Measurements from ENCODE around the gene CFAP53.
A peak's percentile ranks its signal among the peaks of the same experiment; 100 is the strongest.
"Not testable (repeated sequence)": the region's sequence is repeated elsewhere in the genome, so short reads cannot be mapped to it uniquely, and the experiment has no call there.

CFAP53 gene

GRCh38 chr18:50273203-50274043, 7.1 kb upstream of the CFAP53 start:
- no peak overlapping the region for H3K27ac ChIP-seq (ENCODE audit: low read depth, low read length)
- no peaks in the 10 kb centered on the region for H3K9me3 ChIP-seq (ENCODE audit: control insufficient read depth in 1 of 2, low read length in 2 of 2)
- H3K36me3 ChIP-seq (ENCODE audit: control insufficient read depth in 1 of 2, insufficient read depth in 2 of 2, low read length in 2 of 2), result peaks cover 57 to 85% of the 10 kb centered on the region in 2 donors
- H3K4me3 ChIP-seq (ENCODE audit: low read depth in 1 of 2, low read length in 2 of 2), result no peak overlapping the region
- H3K9ac ChIP-seq (ENCODE audit: low read depth in 1 of 2, low read length in 2 of 2), result no peak overlapping the region
- H3K27me3 ChIP-seq (ENCODE audit: control insufficient read depth in 1 of 2, insufficient read depth in 2 of 2, low read length in 2 of 2), result no peaks in the 10 kb centered on the region
- no peaks in the 10 kb centered on the region for H3K4me1 ChIP-seq (ENCODE audit: control insufficient read depth in 1 of 2, insufficient read depth in 2 of 2, low read length in 2 of 2)

- H3K27me3 ChIP-seq (ENCODE audit: control insufficient read depth in 1 of 2, insufficient read depth in 2 of 2, low read length in 2 of 2), result no peaks in the 10 kb centered on the region
- H3K9me3 ChIP-seq (ENCODE audit: control insufficient read depth in 1 of 2, low read length in 2 of 2), result no peaks in the 10 kb centered on the region
- no peak overlapping the region for H3K4me3 ChIP-seq (ENCODE audit: low read depth in 1 of 2, low read length in 2 of 2)
- H3K27ac ChIP-seq (ENCODE audit: low read depth, low read length), result no peak overlapping the region
- H3K4me1 ChIP-seq (ENCODE audit: control insufficient read depth in 1 of 2, insufficient read depth in 2 of 2, low read length in 2 of 2), result peaks cover 1 to 5% of the 10 kb centered on the region in 2 donors
- H3K9ac ChIP-seq (ENCODE audit: low read depth in 1 of 2, low read length in 2 of 2), result no peak overlapping the region
- H3K36me3 ChIP-seq (ENCODE audit: control insufficient read depth in 1 of 2, insufficient read depth in 2 of 2, low read length in 2 of 2), result peaks cover 57 to 81% of the 10 kb centered on the region in 2 donors
Measured at GRCh38 chr18:50272568-50272967, 6.3 kb upstream of the CFAP53 start.

GRCh38 chr18:50268022-50268747, 1.9 kb upstream of the CFAP53 start:
- peak overlapping the region; percentile 67 to 73 for H3K4me3 ChIP-seq (ENCODE audit: low read depth in 1 of 2, low read length in 2 of 2)
- H3K36me3 ChIP-seq (ENCODE audit: control insufficient read depth in 1 of 2, insufficient read depth in 2 of 2, low read length in 2 of 2), result peaks cover 21 to 41% of the 10 kb centered on the region in 2 donors
- H3K9me3 ChIP-seq (ENCODE audit: control insufficient read depth in 1 of 2, low read length in 2 of 2), result no peaks in the 10 kb centered on the region
- H3K4me1 ChIP-seq (ENCODE audit: control insufficient read depth in 1 of 2, insufficient read depth in 2 of 2, low read length in 2 of 2), result peaks cover 10 to 15% of the 10 kb centered on the region in 2 donors
- H3K27ac ChIP-seq (ENCODE audit: low read depth, low read length), result peak overlapping the region; percentile 37
- no peaks in the 10 kb centered on the region for H3K27me3 ChIP-seq (ENCODE audit: control insufficient read depth in 1 of 2, insufficient read depth in 2 of 2, low read length in 2 of 2)
- H3K9ac ChIP-seq (ENCODE audit: low read depth in 1 of 2, low read length in 2 of 2), result peak overlapping the region; percentile 57 to 67

GRCh38 chr18:50262977-50263376, 3.3 kb downstream of the CFAP53 start:
- Histone ChIP-seq H3K27ac (ENCODE audit: low read depth, low read length) (no peak overlapping the region), H3K9ac (ENCODE audit: low read depth in 1 of 2, low read length in 2 of 2) (no peak overlapping the region), H3K36me3 (ENCODE audit: control insufficient read depth in 1 of 2, insufficient read depth in 2 of 2, low read length in 2 of 2) (no peaks in the 10 kb centered on the region), H3K9me3 (ENCODE audit: control insufficient read depth in 1 of 2, low read length in 2 of 2) (no peaks in the 10 kb centered on the region), H3K27me3 (ENCODE audit: control insufficient read depth in 1 of 2, insufficient read depth in 2 of 2, low read length in 2 of 2) (no peaks in the 10 kb centered on the region), H3K4me3 (ENCODE audit: low read depth in 1 of 2, low read length in 2 of 2) (no peak overlapping the region), H3K4me1 (ENCODE audit: control insufficient read depth in 1 of 2, insufficient read depth in 2 of 2, low read length in 2 of 2) (peaks cover 10 to 14% of the 10 kb centered on the region in 2 donors)

GRCh38 chr18:50250935-50251334, 15.4 kb downstream of the CFAP53 start:
- Histone ChIP-seq H3K9me3 (ENCODE audit: control insufficient read depth in 1 of 2, low read length in 2 of 2) (no peaks in the 10 kb centered on the region), H3K4me1 (ENCODE audit: control insufficient read depth in 1 of 2, insufficient read depth in 2 of 2, low read length in 2 of 2) (no peaks in the 10 kb centered on the region)

GRCh38 chr18:50249576-50249975, 16.7 kb downstream of the CFAP53 start:
- no peaks in the 10 kb centered on the region for H3K27me3 ChIP-seq (ENCODE audit: control insufficient read depth in 1 of 2, insufficient read depth in 2 of 2, low read length in 2 of 2)
- no peak overlapping the region for H3K9ac ChIP-seq (ENCODE audit: low read depth in 1 of 2, low read length in 2 of 2)

More at GRCh38 chr18:50250935-50251334, 15.4 kb downstream of the CFAP53 start:
- H3K9ac ChIP-seq (ENCODE audit: low read depth in 1 of 2, low read length in 2 of 2), result no peak overlapping the region
- no peak overlapping the region for H3K27ac ChIP-seq (ENCODE audit: low read depth, low read length)
- H3K4me3 ChIP-seq (ENCODE audit: low read depth in 1 of 2, low read length in 2 of 2), result no peak overlapping the region
- H3K36me3 ChIP-seq (ENCODE audit: control insufficient read depth in 1 of 2, insufficient read depth in 2 of 2, low read length in 2 of 2), result no peaks in the 10 kb centered on the region
- H3K27me3 ChIP-seq (ENCODE audit: control insufficient read depth in 1 of 2, insufficient read depth in 2 of 2, low read length in 2 of 2), result no peaks in the 10 kb centered on the region

GRCh38 chr18:50247561-50247960, 18.7 kb downstream of the CFAP53 start:
- Histone ChIP-seq H3K9ac (ENCODE audit: low read depth in 1 of 2, low read length in 2 of 2) (no peak overlapping the region), H3K4me3 (ENCODE audit: low read depth in 1 of 2, low read length in 2 of 2) (no peak overlapping the region), H3K9me3 (ENCODE audit: control insufficient read depth in 1 of 2, low read length in 2 of 2) (no peaks in the 10 kb centered on the region), H3K27me3 (ENCODE audit: control insufficient read depth in 1 of 2, insufficient read depth in 2 of 2, low read length in 2 of 2) (no peaks in the 10 kb centered on the region), H3K4me1 (ENCODE audit: control insufficient read depth in 1 of 2, insufficient read depth in 2 of 2, low read length in 2 of 2) (no peaks in the 10 kb centered on the region), H3K27ac (ENCODE audit: low read depth, low read length) (no peak overlapping the region), H3K36me3 (ENCODE audit: control insufficient read depth in 1 of 2, insufficient read depth in 2 of 2, low read length in 2 of 2) (no peaks in the 10 kb centered on the region)

More at GRCh38 chr18:50249576-50249975, 16.7 kb downstream of the CFAP53 start:
- Histone ChIP-seq H3K9me3 (ENCODE audit: control insufficient read depth in 1 of 2, low read length in 2 of 2) (no peaks in the 10 kb centered on the region), H3K36me3 (ENCODE audit: control insufficient read depth in 1 of 2, insufficient read depth in 2 of 2, low read length in 2 of 2) (no peaks in the 10 kb centered on the region), H3K4me1 (ENCODE audit: control insufficient read depth in 1 of 2, insufficient read depth in 2 of 2, low read length in 2 of 2) (no peaks in the 10 kb centered on the region), H3K27ac (ENCODE audit: low read depth, low read length) (no peak overlapping the region), H3K4me3 (ENCODE audit: low read depth in 1 of 2, low read length in 2 of 2) (no peak overlapping the region)

- not testable (repeated sequence) for H3K27me3 ChIP-seq (ENCODE audit: control insufficient read depth in 1 of 2, insufficient read depth in 2 of 2, low read length in 2 of 2); H3K36me3 ChIP-seq (ENCODE audit: control insufficient read depth in 1 of 2, insufficient read depth in 2 of 2, low read length in 2 of 2); H3K9ac ChIP-seq (ENCODE audit: low read depth in 1 of 2, low read length in 2 of 2); H3K27ac ChIP-seq (ENCODE audit: low read depth, low read length); H3K4me3 ChIP-seq (ENCODE audit: low read depth in 1 of 2, low read length in 2 of 2); H3K4me1 ChIP-seq (ENCODE audit: control insufficient read depth in 1 of 2, insufficient read depth in 2 of 2, low read length in 2 of 2); H3K9me3 ChIP-seq (ENCODE audit: control insufficient read depth in 1 of 2, low read length in 2 of 2)
Measured at GRCh38 chr18:50241768-50242167, 24.5 kb downstream of the CFAP53 start.

- Histone ChIP-seq H3K36me3 (ENCODE audit: control insufficient read depth in 1 of 2, insufficient read depth in 2 of 2, low read length in 2 of 2) (no peaks in the 10 kb centered on the region), H3K4me3 (ENCODE audit: low read depth in 1 of 2, low read length in 2 of 2) (no peak overlapping the region), H3K27ac (ENCODE audit: low read depth, low read length) (no peak overlapping the region), H3K27me3 (ENCODE audit: control insufficient read depth in 1 of 2, insufficient read depth in 2 of 2, low read length in 2 of 2) (no peaks in the 10 kb centered on the region), H3K9me3 (ENCODE audit: control insufficient read depth in 1 of 2, low read length in 2 of 2) (peaks cover 6 to 8% of the 10 kb centered on the region in 2 donors), H3K9ac (ENCODE audit: low read depth in 1 of 2, low read length in 2 of 2) (no peak overlapping the region), H3K4me1 (ENCODE audit: control insufficient read depth in 1 of 2, insufficient read depth in 2 of 2, low read length in 2 of 2) (no peaks in the 10 kb centered on the region)
Measured at GRCh38 chr18:50240080-50240563, 26.2 kb downstream of the CFAP53 start.

GRCh38 chr18:50232419-50232818, 33.9 kb downstream of the CFAP53 start:
- Histone ChIP-seq H3K4me3 (ENCODE audit: low read depth in 1 of 2, low read length in 2 of 2) (no peak overlapping the region), H3K9me3 (ENCODE audit: control insufficient read depth in 1 of 2, low read length in 2 of 2) (no peaks in the 10 kb centered on the region), H3K27ac (ENCODE audit: low read depth, low read length) (no peak overlapping the region), H3K27me3 (ENCODE audit: control insufficient read depth in 1 of 2, insufficient read depth in 2 of 2, low read length in 2 of 2) (no peaks in the 10 kb centered on the region), H3K36me3 (ENCODE audit: control insufficient read depth in 1 of 2, insufficient read depth in 2 of 2, low read length in 2 of 2) (no peaks in the 10 kb centered on the region), H3K9ac (ENCODE audit: low read depth in 1 of 2, low read length in 2 of 2) (no peak overlapping the region), H3K4me1 (ENCODE audit: control insufficient read depth in 1 of 2, insufficient read depth in 2 of 2, low read length in 2 of 2) (no peaks in the 10 kb centered on the region)

Data from duodenal mucosa (tissue), 2 donors.